Stimulated activated CD4-positive, alpha-beta T cell treated with anti-CD3 and anti-CD28 coated beads, Interleukin-1b, Interleukin-23, amount 100 ng/mL, for 1 hour (primary cell): ENCODE results near the gene CLPTM1.
"Not testable (repeated sequence)": the region's sequence is repeated elsewhere in the genome, so short reads cannot be mapped to it uniquely, and the experiment has no call there.

Experiments
- DNase-seq, 2 donors: peaks; one replicate each; pipeline ENCODE4 v3.0.0-alpha.2; 2020; ENCODE audit warnings: low read depth in 2 of 2

Gene CLPTM1, protein sequence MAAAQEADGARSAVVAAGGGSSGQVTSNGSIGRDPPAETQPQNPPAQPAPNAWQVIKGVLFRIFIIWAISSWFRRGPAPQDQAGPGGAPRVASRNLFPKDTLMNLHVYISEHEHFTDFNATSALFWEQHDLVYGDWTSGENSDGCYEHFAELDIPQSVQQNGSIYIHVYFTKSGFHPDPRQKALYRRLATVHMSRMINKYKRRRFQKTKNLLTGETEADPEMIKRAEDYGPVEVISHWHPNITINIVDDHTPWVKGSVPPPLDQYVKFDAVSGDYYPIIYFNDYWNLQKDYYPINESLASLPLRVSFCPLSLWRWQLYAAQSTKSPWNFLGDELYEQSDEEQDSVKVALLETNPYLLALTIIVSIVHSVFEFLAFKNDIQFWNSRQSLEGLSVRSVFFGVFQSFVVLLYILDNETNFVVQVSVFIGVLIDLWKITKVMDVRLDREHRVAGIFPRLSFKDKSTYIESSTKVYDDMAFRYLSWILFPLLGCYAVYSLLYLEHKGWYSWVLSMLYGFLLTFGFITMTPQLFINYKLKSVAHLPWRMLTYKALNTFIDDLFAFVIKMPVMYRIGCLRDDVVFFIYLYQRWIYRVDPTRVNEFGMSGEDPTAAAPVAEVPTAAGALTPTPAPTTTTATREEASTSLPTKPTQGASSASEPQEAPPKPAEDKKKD

DNA sequence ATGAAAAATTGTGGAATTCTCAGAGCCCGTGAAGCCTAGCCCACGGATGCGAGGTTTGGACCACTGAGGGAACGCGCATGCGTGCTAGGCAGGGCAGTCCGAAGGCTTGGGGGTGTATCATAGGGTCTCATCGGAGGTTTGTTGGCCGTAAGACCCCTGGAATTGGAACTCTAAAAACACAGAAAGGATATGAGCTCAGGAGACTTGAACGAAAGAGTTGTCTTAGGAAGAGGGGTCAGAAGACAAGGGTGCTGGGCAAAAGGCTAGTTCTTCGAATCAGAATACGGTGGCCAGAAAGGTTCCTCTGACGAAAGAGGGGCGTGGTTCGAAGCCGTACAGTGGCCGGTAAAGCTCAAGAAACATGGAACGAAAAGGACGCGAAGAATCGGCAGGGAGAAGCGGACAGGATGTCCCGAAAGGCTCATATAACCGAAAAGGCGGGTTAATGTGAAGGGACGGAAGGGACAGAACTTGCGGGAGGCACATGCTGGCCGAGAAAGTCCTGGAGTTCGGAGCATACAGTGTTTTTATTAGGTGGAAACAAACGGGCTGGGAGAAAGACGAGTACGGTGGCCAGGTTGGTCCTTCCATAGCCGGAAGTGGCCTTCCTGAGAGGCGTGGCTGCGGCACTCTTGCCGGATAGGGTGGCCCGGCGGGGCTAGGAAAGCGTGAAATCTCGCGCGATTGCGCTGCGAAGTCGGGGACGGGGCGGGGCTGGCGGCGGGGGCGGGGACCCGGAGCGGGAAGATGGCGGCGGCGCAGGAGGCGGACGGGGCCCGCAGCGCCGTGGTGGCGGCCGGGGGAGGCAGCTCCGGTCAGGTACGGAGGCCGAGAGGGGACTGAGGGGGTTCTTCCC is at the start of gene CLPTM1:
TSS of gene CLPTM1 (plus strand) at position 732 of the 856 bp plus-strand sequence. CDS start at position 748, 16 bp downstream.
- DNase-seq, result peak; percentile 87 to 97

- DNase-seq, result no peak
Measured at GRCh38 chr19:44905437-44906160, 49.6 kb upstream of the CLPTM1 start, which contains the start of gene APOE. APOE (plus strand) TSS chr19:44905796; CDS start chr19:44906625, 829 bp downstream.

GRCh38 chr19:44907613-44908012 is 47.6 kb upstream of the CLPTM1 start:
- DNase-seq, result no peak

GRCh38 chr19:44908074-44908835 is 46.9 kb upstream of the CLPTM1 start:
- no peak for DNase-seq

DNA sequence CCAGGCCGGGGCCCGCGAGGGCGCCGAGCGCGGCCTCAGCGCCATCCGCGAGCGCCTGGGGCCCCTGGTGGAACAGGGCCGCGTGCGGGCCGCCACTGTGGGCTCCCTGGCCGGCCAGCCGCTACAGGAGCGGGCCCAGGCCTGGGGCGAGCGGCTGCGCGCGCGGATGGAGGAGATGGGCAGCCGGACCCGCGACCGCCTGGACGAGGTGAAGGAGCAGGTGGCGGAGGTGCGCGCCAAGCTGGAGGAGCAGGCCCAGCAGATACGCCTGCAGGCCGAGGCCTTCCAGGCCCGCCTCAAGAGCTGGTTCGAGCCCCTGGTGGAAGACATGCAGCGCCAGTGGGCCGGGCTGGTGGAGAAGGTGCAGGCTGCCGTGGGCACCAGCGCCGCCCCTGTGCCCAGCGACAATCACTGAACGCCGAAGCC is 46.3 kb upstream of the CLPTM1 start:
- DNase-seq, result no peak

DNA sequence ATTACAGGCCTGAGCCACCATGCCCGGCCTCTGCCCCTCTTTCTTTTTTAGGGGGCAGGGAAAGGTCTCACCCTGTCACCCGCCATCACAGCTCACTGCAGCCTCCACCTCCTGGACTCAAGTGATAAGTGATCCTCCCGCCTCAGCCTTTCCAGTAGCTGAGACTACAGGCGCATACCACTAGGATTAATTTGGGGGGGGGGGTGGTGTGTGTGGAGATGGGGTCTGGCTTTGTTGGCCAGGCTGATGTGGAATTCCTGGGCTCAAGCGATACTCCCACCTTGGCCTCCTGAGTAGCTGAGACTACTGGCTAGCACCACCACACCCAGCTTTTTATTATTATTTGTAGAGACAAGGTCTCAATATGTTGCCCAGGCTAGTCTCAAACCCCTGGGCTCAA is 45.4 kb upstream of the CLPTM1 start:
- DNase-seq, result no peak

DNA sequence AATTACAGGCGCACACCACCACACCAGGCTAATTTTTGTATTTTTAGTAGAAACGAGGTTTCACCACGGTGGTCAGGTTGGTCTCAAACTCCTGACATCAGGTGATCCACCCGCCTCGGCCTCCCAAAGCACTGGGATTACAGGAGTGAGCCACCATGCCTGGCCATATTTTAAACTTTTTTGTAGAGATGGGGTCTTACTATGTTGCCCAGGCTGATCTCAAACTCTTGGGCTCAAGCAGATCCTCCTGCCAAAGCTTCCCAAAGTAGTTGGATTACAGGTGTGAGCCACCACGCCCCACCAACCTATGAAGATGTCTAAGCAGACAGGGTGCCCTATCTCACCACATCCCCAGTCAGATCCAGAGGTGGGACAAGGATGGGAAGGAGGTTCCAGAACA is 43.3 kb upstream of the CLPTM1 start:
- not testable (repeated sequence) for DNase-seq

DNA sequence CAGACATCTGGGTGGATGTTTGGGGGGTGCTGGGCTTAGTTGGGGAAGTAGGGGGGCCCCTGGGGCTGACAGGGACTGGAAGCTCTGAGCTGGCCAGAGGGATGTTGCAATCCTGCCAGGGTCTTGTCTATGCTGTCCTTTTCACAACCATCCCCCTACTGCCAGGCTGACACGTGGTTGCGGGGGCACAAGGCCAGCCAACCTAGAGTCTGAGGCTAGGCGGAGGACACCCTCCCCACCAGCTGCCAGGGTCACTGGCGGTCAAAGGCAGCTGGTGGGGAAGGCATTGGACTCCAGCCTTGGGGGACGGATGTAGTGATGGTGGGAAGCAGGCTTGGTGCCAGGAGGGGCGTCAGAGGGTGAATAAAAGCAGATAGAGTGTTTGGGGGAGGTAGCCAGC is 42.3 kb upstream of the CLPTM1 start:
- no peak for DNase-seq

GRCh38 chr19:44913512-44914432 is 41.4 kb upstream of the CLPTM1 start:
- not testable (repeated sequence) for DNase-seq

DNA sequence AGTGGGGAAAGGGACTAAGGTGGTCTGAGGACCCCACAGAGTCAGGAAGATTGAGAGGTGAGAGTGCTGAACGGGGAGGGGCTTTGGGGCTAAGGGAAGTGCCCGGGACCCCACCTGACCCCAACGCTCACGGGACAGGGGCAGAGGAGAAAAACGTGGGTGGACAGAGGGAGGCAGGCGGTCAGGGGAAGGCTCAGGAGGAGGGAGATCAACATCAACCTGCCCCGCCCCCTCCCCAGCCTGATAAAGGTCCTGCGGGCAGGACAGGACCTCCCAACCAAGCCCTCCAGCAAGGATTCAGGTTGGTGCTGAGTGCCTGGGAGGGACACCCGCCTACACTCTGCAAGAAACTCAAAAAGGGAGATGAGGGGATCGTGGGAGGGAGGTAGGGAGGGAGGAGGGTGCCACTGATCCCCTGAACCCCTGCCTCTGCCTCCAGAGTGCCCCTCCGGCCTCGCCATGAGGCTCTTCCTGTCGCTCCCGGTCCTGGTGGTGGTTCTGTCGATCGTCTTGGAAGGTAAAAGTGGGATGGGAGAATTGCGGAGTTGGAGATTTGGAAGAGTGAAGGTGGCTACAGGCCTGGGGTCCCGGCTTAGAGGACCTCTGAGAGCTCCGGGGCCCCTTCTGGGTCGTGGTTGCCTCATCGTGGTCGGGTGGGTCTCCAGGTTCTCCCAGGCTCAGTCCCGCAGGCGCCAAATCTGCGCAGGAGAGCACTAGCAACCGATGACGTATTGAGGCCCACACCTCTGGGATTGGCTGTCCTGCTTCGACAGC is 40.6 kb upstream of the CLPTM1 start, which contains the start of gene APOC1:
TSS of gene APOC1 (plus strand) at position 176 of the 774 bp plus-strand sequence. CDS start at position 460, 284 bp downstream.
- peak; percentile 26 to 45 for DNase-seq

GRCh38 chr19:44924243-44924725 is 30.9 kb upstream of the CLPTM1 start:
- DNase-seq, result no peak

DNA sequence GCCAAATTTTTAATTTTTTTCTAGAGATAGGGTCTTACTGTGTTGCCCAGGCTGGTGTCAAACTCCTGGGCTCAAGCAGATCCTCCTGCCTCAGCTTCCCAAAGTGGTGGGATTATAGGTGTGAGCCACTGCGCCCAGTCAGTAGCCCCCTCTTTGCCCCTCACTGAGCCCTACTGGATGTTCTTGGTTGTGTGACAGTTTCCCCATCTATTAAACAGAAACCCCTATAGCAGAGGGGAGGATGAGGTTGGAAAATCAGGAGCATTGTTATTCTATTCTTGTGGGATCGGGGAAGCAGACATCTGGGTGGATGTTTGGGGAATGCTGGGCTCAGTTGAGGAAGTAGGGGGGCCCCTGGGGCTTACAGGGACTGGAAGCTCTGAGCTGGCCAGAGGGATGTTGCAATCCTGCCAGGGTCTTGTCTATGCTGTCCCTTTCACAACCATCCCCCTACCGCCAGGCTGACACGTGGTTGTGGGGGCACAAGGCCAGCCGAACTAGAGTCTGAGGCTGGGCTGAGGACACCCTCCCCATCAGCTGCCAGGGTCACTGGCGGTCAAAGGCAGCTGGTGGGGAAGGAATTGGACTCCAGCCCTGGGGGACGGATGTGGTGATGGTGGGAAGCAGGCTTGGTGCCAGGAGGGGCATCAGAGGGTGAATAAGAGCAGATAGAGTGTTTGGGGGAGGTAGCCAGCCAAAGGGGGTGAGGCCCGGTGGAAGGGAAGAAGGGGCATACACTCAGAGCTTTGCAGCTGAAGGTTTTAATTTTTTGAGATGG is 29.9 kb upstream of the CLPTM1 start:
- DNase-seq, result no peak

DNA sequence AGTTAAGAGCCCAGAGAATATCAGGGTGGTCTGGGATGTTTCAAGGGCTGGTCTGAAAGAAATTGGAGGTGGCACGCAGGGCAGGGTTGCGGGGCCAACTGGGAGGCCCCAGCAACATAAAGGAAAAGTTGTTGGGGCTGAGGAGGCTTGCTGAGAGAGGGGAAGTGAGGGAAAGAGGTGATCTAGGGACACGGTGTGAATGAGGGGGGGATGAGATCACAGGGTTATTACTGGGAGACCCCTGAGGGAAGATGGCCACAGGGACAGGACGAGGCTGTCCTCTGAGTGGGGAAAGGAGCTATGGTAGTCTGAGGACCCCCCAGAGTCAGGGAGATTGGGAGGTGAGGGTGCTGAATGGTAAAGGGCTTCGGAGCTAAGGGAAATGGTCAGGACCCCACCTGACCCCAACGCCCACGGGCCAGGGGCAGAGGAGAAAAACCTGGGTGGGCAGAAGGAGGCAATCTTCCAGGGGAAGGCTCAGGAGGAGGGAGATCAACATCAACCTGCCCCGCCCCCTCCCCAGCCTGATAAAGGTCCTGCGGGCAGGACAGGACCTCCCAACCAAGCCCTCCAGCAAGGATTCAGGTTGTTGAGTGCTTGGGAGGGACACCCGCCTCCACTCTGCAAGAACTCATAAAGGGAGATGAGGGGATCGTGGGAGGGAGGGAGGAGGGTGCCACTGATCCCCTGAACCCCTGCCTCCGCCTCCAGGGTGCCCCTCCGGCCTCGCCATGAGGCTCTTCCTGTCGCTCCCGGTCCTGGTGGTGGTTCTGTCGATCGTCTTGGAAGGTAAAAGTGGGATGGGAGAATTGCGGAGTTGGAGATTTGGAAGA is 28.7 kb upstream of the CLPTM1 start:
- DNase-seq, result not testable (repeated sequence)

GRCh38 chr19:44927746-44928145 is 27.4 kb upstream of the CLPTM1 start:
- DNase-seq, result no peak

DNA sequence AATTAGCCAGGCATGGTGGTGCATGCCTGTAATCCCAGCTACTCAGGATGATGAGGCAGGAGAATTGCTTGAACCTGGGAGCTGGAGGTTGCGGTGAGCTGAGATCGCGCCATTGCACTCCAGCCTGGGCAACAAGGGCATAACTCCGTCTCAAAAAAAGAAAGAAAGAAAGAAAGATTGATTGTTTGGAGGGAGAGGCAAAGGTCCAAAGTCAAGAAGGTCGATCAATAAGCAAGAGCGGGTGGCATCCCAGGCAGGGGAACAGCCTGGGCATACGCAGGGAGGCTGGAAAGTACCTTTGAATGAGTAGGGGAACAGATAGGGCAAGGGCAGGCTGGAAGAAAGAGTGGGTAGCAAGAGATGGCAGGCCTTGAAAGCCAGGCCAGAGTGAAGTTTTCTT is 25.1 kb upstream of the CLPTM1 start:
- DNase-seq, result no peak

GRCh38 chr19:44931541-44931940 is 23.6 kb upstream of the CLPTM1 start:
- no peak for DNase-seq

DNA sequence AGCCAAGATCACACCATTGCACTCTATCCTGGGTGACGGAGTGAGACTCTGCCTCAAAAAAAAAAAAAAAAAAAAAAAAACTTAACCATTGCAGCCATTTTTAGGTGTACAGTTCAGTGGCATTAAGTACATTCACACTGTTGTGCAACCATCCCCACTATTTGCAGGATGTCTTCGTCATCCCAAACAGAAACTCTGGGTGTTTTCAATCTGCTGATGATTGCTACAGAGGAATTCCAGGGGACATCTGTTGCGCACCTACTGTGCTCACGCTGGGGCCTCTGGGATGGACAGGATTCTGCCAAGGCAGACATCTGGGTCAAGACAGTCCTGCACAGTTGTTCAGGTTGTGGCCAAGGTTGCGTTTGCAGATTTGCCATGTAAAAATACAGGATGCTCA is 15.5 kb upstream of the CLPTM1 start:
- DNase-seq, result no peak
